HepG2 (cell line): Measurements from ENCODE around the gene PTGS2. TPM values are rescaled to one million over a fixed set of nuclear protein-coding genes. Genes with fewer than 3 reads are reported as not detected.

ENCODE experiments used
- ATAC-seq: fragments of 200-7000 bp; cut with Tn5 transposase; 3 replicates; pipeline ENCODE4 v1.9.1; 2020; ENCODE audit warnings: mild to moderate bottlenecking, moderate library complexity
- BruUV-seq: library from RNA; stranded (reverse); fragments of 400-500 nt; replicated peaks from 2 replicates; lab custom pipeline; 2021; lab: Mats Ljungman, UMichigan
- CTCF ChIA-PET: fragments of 300-600 bp; formaldehyde crosslinking; extraction: SDS; loops from one replicate; lab custom pipeline; 2021; ENCODE audit warnings: low total read pairs, inconsistent platforms, low intra/inter-chr PET ratio; lab: Yijun Ruan, JAX
- POLR2A ChIA-PET: fragments of 350-600 bp; sonication (Branson Sonifier 250); formaldehyde crosslinking; loops from one replicate; lab custom pipeline; 2020; ENCODE audit warnings: antibody characterized with exemption, inconsistent platforms; lab: Yijun Ruan, JAX
- DNase-seq: peaks from one replicate; pipeline ENCODE4 v3.0.0-alpha.2; 2015; ENCODE audit warnings: low spot score
- FAIRE-seq: peaks from 3 replicates; lab custom pipeline; 2011; peaks lifted over from hg19 to GRCh38; lab: Jason Lieb, UNC
- H2AFZ ChIP-seq: one replicate; pipeline ENCODE4 v1.6.1; 2011; ENCODE audit warnings: low read length, inconsistent platforms
- H3K27ac ChIP-seq: fragments of 300-600 bp; 3 replicates; pipeline ENCODE4 v1.8.0; 2011; ENCODE audit warnings: mixed run types, mild to moderate bottlenecking, mixed read lengths, low read length, inconsistent platforms; ENCODE audit not compliant: insufficient read depth; ENCODE audit errors: extremely low read length
- H3K27me3 ChIP-seq, 2 experiments: fragments of 200-600 bp in 1 of 2; 2 replicates in 1 of 2; 3 replicates in 1 of 2; pipeline versions ENCODE4 v1.6.0 to v1.8.0; 2011; ENCODE audit warnings: low read length in 2 of 2, mild to moderate bottlenecking in 2 of 2, moderate library complexity in 2 of 2, inconsistent platforms in 1 of 2; ENCODE audit not compliant: insufficient read depth in 2 of 2, control insufficient read depth in 1 of 2
- H3K36me3 ChIP-seq, 2 experiments: fragments of 200-600 bp in 1 of 2; replicated peaks in 1 of 2; 2 replicates in 1 of 2; 3 replicates in 1 of 2; pipeline versions ENCODE4 v1.5.1 to v1.8.0; 2011; ENCODE audit warnings: low read length in 2 of 2, inconsistent platforms in 1 of 2; ENCODE audit not compliant: insufficient read depth in 2 of 2, control insufficient read depth in 1 of 2
- H3K4me1 ChIP-seq: 2 replicates; pipeline ENCODE4 v1.5.1; 2012; ENCODE audit warnings: low read length, inconsistent platforms; ENCODE audit not compliant: insufficient read depth
- H3K4me2 ChIP-seq: 2 replicates; pipeline ENCODE4 v1.6.0; 2011; ENCODE audit warnings: low read depth, low read length, inconsistent platforms
- H3K4me3 ChIP-seq, 3 experiments: fragments of 200-600 bp in 1 of 3; sonication (generic), shearing (Covaris generic) in 1 of 3; replicated peaks in 1 of 3; 2 replicates each; pipeline ENCODE4 v1.5.1; 2011 to 2016; ENCODE audit warnings: low read length in 3 of 3, inconsistent platforms in 2 of 3, low read depth in 2 of 3, mild to moderate bottlenecking in 2 of 3, control low read depth in 1 of 3, mixed read lengths in 1 of 3; ENCODE audit not compliant: insufficient read depth in 1 of 3
- H3K79me2 ChIP-seq: one replicate; pipeline ENCODE4 v1.6.1; 2011; ENCODE audit warnings: low read length, inconsistent platforms; ENCODE audit not compliant: insufficient read depth
- H3K9ac ChIP-seq: 2 replicates; pipeline ENCODE4 v1.6.0; 2011; ENCODE audit warnings: mild to moderate bottlenecking, low read depth, low read length, inconsistent platforms; ENCODE audit not compliant: insufficient read depth
- H3K9me3 ChIP-seq: 2 replicates; pipeline ENCODE4 v1.5.1; 2012; ENCODE audit warnings: mild to moderate bottlenecking, low read length
- H4K20me1 ChIP-seq: 2 replicates; pipeline ENCODE4 v1.6.0; 2011; ENCODE audit warnings: inconsistent platforms, mild to moderate bottlenecking, low read length, moderate library complexity; ENCODE audit not compliant: insufficient read depth
- FOXM1 ChIP-seq: sonication (generic); formaldehyde crosslinking; IDR thresholded peaks from 2 replicates; pipeline ENCODE4 v1.5.0; 2020; ENCODE audit warnings: missing genetic modification reagents
- GATAD1 ChIP-seq: IDR thresholded peaks from 2 replicates; pipeline ENCODE4 v1.6.1; 2016; ENCODE audit warnings: missing genetic modification reagents, missing compliant biosample characterization
- GFI1 ChIP-seq: sonication (generic); formaldehyde crosslinking; IDR thresholded peaks from 2 replicates; pipeline ENCODE4 v1.5.0; 2020; ENCODE audit warnings: missing genetic modification reagents, mild to moderate bottlenecking, borderline replicate concordance
- HNRNPH1 ChIP-seq: fragments of 200-400 bp; formaldehyde crosslinking; optimal IDR thresholded peaks from 2 replicates; pipeline ENCODE3; 2017; ENCODE audit warnings: mild to moderate bottlenecking, low read depth, low read length
- NBN ChIP-seq: fragments of 450-650 bp; conservative IDR thresholded peaks from 2 replicates; pipeline ENCODE4 v1.6.1; 2017
- ZIK1 ChIP-seq: sonication (generic); formaldehyde crosslinking; IDR thresholded peaks from 2 replicates; pipeline ENCODE4 v1.5.0; 2020; ENCODE audit warnings: mild to moderate bottlenecking, low read depth, missing genetic modification reagents, borderline replicate concordance
- ZNF30 ChIP-seq: sonication (generic); formaldehyde crosslinking; IDR thresholded peaks from 2 replicates; pipeline ENCODE4 v1.5.0; 2020; ENCODE audit warnings: mild to moderate bottlenecking, missing genetic modification reagents
- ZNF619 ChIP-seq: sonication (generic); formaldehyde crosslinking; IDR thresholded peaks from 2 replicates; pipeline ENCODE4 v1.4.0; 2020; ENCODE audit warnings: mild to moderate bottlenecking, missing genetic modification reagents
- ZNF644 ChIP-seq: IDR thresholded peaks from 2 replicates; pipeline ENCODE4 v1.6.1; 2016; ENCODE audit warnings: low read depth
- WGBS: methylation state at CpG from one replicate; pipeline ENCODE4 v1.1.6; 2017; ENCODE audit warnings: low lambda C conversion rate; 5-methylcytosine and 5-hydroxymethylcytosine counted together
- in situ Hi-C: cut with HindIII; loops from 2 replicates; pipeline ENCODE4 v1.10.0; 2017; ENCODE audit warnings: low pct_unique_long_range_greater_than_20kb; ENCODE audit not compliant: extremely low pct_ligation_motif_present
- intact Hi-C: fragments of 100-400 bp; cut with micrococcal nuclease; formaldehyde crosslinking; loops from one replicate; pipeline ENCODE4 v1.10.0; 2022; ENCODE audit not compliant: unreplicated experiment
- polyA plus RNA-seq, 8 experiments: library from polyadenylated mRNA; depleted of rRNA in 3 of 8; stranded (reverse) in 7 of 8; unstranded in 1 of 8; fragments of >200 nt; fragmentation: Illumina TruSeq in 4 of 8; extraction: Trizol in 4 of 8; gene quantifications; 2 replicates each; pipeline versions ENCODE4 v1.2.1 to v1.2.3, GENCODE V29; 2011 to 2016; ENCODE audit warnings: low read depth in 4 of 8, missing spikeins in 1 of 8, mixed read lengths in 1 of 8; ENCODE audit not compliant: insufficient read depth in 1 of 8
- total RNA-seq, 5 experiments: library from RNA; depleted of rRNA; stranded (reverse); fragments of >200 nt; fragmentation: Illumina TruSeq; extraction: Trizol; gene quantifications; 2 replicates each; pipeline ENCODE4 v1.2.3, GENCODE V29; 2016; ENCODE audit warnings: low read depth in 1 of 5
- TF ChIP-seq, protein P1 (sequence below): sonication (generic); formaldehyde crosslinking; IDR thresholded peaks from 2 replicates; pipeline ENCODE4; 2020; ENCODE audit warnings: missing genetic modification reagents, mild to moderate bottlenecking, borderline replicate concordance
- TF ChIP-seq, protein P2 (sequence below): sonication (generic); formaldehyde crosslinking; IDR thresholded peaks from 2 replicates; pipeline ENCODE4 v1.4.0; 2020; ENCODE audit warnings: mild to moderate bottlenecking, low read depth, missing genetic modification reagents
- TF ChIP-seq, protein P3 (sequence below): sonication (generic); formaldehyde crosslinking; IDR thresholded peaks from 2 replicates; pipeline ENCODE4 v1.9.0; 2021; ENCODE audit warnings: missing genetic modification reagents, borderline replicate concordance
- TF ChIP-seq, protein P4 (sequence below): sonication (generic); formaldehyde crosslinking; IDR thresholded peaks from 2 replicates; pipeline ENCODE4 v1.5.0; 2020; ENCODE audit warnings: missing genetic modification reagents

PTGS2 gene
- total and polyA plus RNA-seq, 2 of the 13 experiments (the other 11 are each of a cell fraction or from before 2014, with no cell fraction given) = not detected

DNA sequence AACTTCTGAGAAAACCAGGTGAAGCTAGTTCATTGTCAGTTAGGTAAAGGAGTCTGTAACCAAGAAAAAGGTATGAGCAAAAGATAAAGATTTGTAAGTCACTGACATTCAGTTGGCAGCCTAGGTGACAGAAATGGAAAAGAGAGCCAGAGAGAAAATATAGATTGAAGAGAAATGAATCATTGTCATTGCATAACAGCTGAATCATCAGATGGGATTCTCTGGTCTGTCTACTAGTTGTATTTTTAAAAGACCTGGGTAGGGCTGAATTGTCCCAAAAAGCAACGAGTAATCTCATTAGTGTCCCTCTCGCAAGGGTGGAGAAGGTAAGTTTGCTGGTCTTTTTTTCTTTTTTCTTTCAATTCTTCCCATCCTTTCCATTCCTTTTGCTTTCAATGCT lies 36.6 kb downstream of the PTGS2 start:
- FAIRE-seq (no peak), ATAC-seq (no peak)
- H3K4me2 ChIP-seq = no peak overlapping the region

More for the DNA sequence above, 36.6 kb downstream of the PTGS2 start:
- H3K9me3 ChIP-seq = no peaks in the 10 kb centered on the region
- intact Hi-C loops (no loop called here), in situ Hi-C loops (no loop called here)
- no peak overlapping the region for H2AFZ ChIP-seq
- POLR2A ChIA-PET = no interaction called here
- no TSS peak for BruUV-seq
- no peak for DNase-seq
- CTCF ChIA-PET = no interaction called here
- no peaks in the 10 kb centered on the region for H3K27me3 ChIP-seq
- no peaks in the 10 kb centered on the region for H3K4me1 ChIP-seq
- H3K4me3 ChIP-seq = no peak overlapping the region
- TF ChIP-seq, protein P1, sequence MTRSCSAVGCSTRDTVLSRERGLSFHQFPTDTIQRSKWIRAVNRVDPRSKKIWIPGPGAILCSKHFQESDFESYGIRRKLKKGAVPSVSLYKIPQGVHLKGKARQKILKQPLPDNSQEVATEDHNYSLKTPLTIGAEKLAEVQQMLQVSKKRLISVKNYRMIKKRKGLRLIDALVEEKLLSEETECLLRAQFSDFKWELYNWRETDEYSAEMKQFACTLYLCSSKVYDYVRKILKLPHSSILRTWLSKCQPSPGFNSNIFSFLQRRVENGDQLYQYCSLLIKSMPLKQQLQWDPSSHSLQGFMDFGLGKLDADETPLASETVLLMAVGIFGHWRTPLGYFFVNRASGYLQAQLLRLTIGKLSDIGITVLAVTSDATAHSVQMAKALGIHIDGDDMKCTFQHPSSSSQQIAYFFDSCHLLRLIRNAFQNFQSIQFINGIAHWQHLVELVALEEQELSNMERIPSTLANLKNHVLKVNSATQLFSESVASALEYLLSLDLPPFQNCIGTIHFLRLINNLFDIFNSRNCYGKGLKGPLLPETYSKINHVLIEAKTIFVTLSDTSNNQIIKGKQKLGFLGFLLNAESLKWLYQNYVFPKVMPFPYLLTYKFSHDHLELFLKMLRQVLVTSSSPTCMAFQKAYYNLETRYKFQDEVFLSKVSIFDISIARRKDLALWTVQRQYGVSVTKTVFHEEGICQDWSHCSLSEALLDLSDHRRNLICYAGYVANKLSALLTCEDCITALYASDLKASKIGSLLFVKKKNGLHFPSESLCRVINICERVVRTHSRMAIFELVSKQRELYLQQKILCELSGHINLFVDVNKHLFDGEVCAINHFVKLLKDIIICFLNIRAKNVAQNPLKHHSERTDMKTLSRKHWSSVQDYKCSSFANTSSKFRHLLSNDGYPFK (CRISPR knock-in tag) = no peak
- TF ChIP-seq HNRNPH1 (no peak), NBN (no peak), GATAD1 (CRISPR knock-in tag) (no peak), FOXM1 (CRISPR knock-in tag) (no peak), ZIK1 (no peak), GFI1 (CRISPR knock-in tag) (no peak), ZNF619 (CRISPR knock-in tag) (no peak), ZNF644 (CRISPR knock-in tag) (no peak), ZNF30 (CRISPR knock-in tag) (no peak)
- TF ChIP-seq, protein P2, sequence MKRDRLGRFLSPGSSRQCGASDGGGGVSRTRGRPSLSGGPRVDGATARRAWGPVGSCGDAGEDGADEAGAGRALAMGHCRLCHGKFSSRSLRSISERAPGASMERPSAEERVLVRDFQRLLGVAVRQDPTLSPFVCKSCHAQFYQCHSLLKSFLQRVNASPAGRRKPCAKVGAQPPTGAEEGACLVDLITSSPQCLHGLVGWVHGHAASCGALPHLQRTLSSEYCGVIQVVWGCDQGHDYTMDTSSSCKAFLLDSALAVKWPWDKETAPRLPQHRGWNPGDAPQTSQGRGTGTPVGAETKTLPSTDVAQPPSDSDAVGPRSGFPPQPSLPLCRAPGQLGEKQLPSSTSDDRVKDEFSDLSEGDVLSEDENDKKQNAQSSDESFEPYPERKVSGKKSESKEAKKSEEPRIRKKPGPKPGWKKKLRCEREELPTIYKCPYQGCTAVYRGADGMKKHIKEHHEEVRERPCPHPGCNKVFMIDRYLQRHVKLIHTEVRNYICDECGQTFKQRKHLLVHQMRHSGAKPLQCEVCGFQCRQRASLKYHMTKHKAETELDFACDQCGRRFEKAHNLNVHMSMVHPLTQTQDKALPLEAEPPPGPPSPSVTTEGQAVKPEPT = no peak
- TF ChIP-seq, protein P3, sequence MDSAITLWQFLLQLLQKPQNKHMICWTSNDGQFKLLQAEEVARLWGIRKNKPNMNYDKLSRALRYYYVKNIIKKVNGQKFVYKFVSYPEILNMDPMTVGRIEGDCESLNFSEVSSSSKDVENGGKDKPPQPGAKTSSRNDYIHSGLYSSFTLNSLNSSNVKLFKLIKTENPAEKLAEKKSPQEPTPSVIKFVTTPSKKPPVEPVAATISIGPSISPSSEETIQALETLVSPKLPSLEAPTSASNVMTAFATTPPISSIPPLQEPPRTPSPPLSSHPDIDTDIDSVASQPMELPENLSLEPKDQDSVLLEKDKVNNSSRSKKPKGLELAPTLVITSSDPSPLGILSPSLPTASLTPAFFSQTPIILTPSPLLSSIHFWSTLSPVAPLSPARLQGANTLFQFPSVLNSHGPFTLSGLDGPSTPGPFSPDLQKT (CRISPR knock-in tag) = no peak
- TF ChIP-seq, protein P4, sequence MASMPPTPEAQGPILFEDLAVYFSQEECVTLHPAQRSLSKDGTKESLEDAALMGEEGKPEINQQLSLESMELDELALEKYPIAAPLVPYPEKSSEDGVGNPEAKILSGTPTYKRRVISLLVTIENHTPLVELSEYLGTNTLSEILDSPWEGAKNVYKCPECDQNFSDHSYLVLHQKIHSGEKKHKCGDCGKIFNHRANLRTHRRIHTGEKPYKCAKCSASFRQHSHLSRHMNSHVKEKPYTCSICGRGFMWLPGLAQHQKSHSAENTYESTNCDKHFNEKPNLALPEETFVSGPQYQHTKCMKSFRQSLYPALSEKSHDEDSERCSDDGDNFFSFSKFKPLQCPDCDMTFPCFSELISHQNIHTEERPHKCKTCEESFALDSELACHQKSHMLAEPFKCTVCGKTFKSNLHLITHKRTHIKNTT (CRISPR knock-in tag) = no peak
- H3K79me2 ChIP-seq = no peaks in the 10 kb centered on the region
- no peak overlapping the region for H3K27ac ChIP-seq
- H4K20me1 ChIP-seq = no peaks in the 10 kb centered on the region
- H3K9ac ChIP-seq = no peak overlapping the region
- 83% methylated on average over 2 of the region's 2 CpGs for WGBS
- no peaks in the 10 kb centered on the region for H3K36me3 ChIP-seq
